HG02623 (cell line): ENCODE data around the gene SSR3.

Source experiments
- ATAC-seq: cut with Tn5 transposase; IDR thresholded peaks from one replicate; pipeline ENCODE4 v1.9.1; 2021; ENCODE audit warnings: moderate library complexity; ENCODE audit not compliant: unreplicated experiment

The SSR3 gene

GRCh38 chr3:156539802-156540201 lies 15.1 kb downstream of the SSR3 start:
- ATAC-seq: no peak

GRCh38 chr3:156539051-156539450 lies 15.9 kb downstream of the SSR3 start:
- ATAC-seq: no peak

GRCh38 chr3:156536524-156537316 lies 18.2 kb downstream of the SSR3 start:
- no peak for ATAC-seq

GRCh38 chr3:156535798-156536197 lies 19.1 kb downstream of the SSR3 start:
- no peak for ATAC-seq

- no peak for ATAC-seq
These were observed 19.7 kb downstream of the SSR3 start for GRCh38 chr3:156535162-156535627.

GRCh38 chr3:156533205-156533604 lies 21.7 kb downstream of the SSR3 start:
- ATAC-seq: no peak

GRCh38 chr3:156532730-156533129 lies 22.2 kb downstream of the SSR3 start:
- no peak for ATAC-seq

- no peak for ATAC-seq
These were observed 23.9 kb downstream of the SSR3 start for GRCh38 chr3:156530980-156531379.

GRCh38 chr3:156527060-156527459 lies 27.9 kb downstream of the SSR3 start:
- no peak for ATAC-seq

- no peak for ATAC-seq
These were observed 29.1 kb downstream of the SSR3 start for GRCh38 chr3:156525808-156526207.

- ATAC-seq: no peak
These were observed 32.2 kb downstream of the SSR3 start for GRCh38 chr3:156522673-156523072.

- ATAC-seq: peak; percentile 61
These were observed 35.2 kb downstream of the SSR3 start for GRCh38 chr3:156519758-156520162.

GRCh38 chr3:156518726-156519125 lies 36.2 kb downstream of the SSR3 start:
- no peak for ATAC-seq

GRCh38 chr3:156516961-156517360 lies 38.0 kb downstream of the SSR3 start:
- no peak for ATAC-seq

GRCh38 chr3:156516284-156516683 lies 38.6 kb downstream of the SSR3 start:
- no peak for ATAC-seq

GRCh38 chr3:156513619-156514018 lies 41.3 kb downstream of the SSR3 start:
- no peak for ATAC-seq

GRCh38 chr3:156511987-156512677 lies 42.8 kb downstream of the SSR3 start:
- no peak for ATAC-seq

GRCh38 chr3:156509189-156510174 lies 45.4 kb downstream of the SSR3 start:
- ATAC-seq: peak; percentile 80

- no peak for ATAC-seq
These were observed 47.6 kb downstream of the SSR3 start for GRCh38 chr3:156507285-156507684.

- no peak for ATAC-seq
These were observed 56.6 kb downstream of the SSR3 start for GRCh38 chr3:156498307-156498706.

- no peak for ATAC-seq
These were observed 57.6 kb downstream of the SSR3 start for GRCh38 chr3:156497326-156497725.
